Testis (tissue), 3 donors: ENCODE data around the gene FUT1. TPM values are rescaled to one million over a fixed set of nuclear protein-coding genes. Genes with fewer than 3 reads are reported as not detected.

Experiments
- DNase-seq: peaks from one replicate; pipeline ENCODE4 v3.0.0-alpha.2; 2019
- H3K27ac ChIP-seq, 2 donors: fragments of 200-600 bp; sonication (generic); one replicate each; pipeline ENCODE4 v1.5.1; 2019
- H3K27me3 ChIP-seq: fragments of 200-600 bp; sonication (generic); one replicate; pipeline ENCODE4 v1.5.1; 2019
- H3K36me3 ChIP-seq: fragments of 200-600 bp; sonication (generic); one replicate; pipeline ENCODE4 v1.5.1; 2017; ENCODE audit warnings: low read depth; ENCODE audit errors: missing control alignments
- H3K4me1 ChIP-seq: fragments of 200-600 bp; sonication (generic); one replicate; pipeline ENCODE4 v1.5.1; 2019
- H3K4me3 ChIP-seq, 2 donors: fragments of 200-600 bp; sonication (generic); one replicate each; pipeline ENCODE4 v1.5.1; 2017 to 2019
- H3K9me3 ChIP-seq: fragments of 200-600 bp; sonication (generic); one replicate; pipeline ENCODE4 v1.5.1; 2017
- CTCF ChIP-seq, 3 experiments: fragments of 450-650 bp in 2 of 3; fragments of 200-600 bp in 1 of 3; sonication (generic) in 1 of 3; IDR thresholded peaks; one replicate each; pipeline ENCODE4 v1.5.1; 2016 to 2019; ENCODE audit warnings: antibody characterized with exemption in 3 of 3, mild to moderate bottlenecking in 2 of 3, moderate library complexity in 1 of 3
- POLR2A ChIP-seq: fragments of 450-650 bp; IDR thresholded peaks from one replicate; pipeline ENCODE4 v1.6.1; 2017; ENCODE audit warnings: antibody characterized with exemption, mild to moderate bottlenecking, moderate library complexity
- WGBS, 2 donors: methylation state at CpG; one replicate each; pipeline ENCODE4 v1.1.5; 2018; 5-methylcytosine and 5-hydroxymethylcytosine counted together
- intact Hi-C: fragments of 100-400 bp; cut with DNase I; formaldehyde crosslinking; loops from one replicate; pipeline ENCODE4 v1.15.1; 2023; ENCODE audit warnings: low total_unique reads
- polyA plus RNA-seq: library from polyadenylated mRNA; stranded (reverse); fragments of 350-450 nt; fragmentation: Illumina TruSeq; extraction: RNeasy Lipid Tissue Mini Kit (QIAGEN cat#74804); gene quantifications from one replicate; pipeline ENCODE4 v1.2.3, GENCODE V29; 2014; ENCODE audit warnings: low read depth, low replicate concordance; ENCODE audit not compliant: insufficient read depth
- small RNA-seq, 2 donors: library from RNA; depleted of rRNA; stranded (forward); fragments of <200 nt; gene quantifications; one replicate each; pipeline ENCODE3, GENCODE V24; 2016
- total RNA-seq, 2 donors: library from RNA; depleted of rRNA; stranded (reverse); fragments of >200 nt; gene quantifications; one replicate each; pipeline ENCODE4 v1.2.3, GENCODE V29; 2016

FUT1 gene
- total and polyA plus RNA-seq, 3 donors from 2014 or later: 2.0 to 5.1 (median 3.6) TPM

- Histone ChIP-seq H3K27me3 (no peaks in the 10 kb centered on the region), H3K4me3 (no peak overlapping the region), H3K4me1 (peaks cover 6% of the 10 kb centered on the region), H3K9me3 (no peaks in the 10 kb centered on the region), H3K36me3 (no peaks in the 10 kb centered on the region), H3K27ac (no peak overlapping the region)
- DNase-seq: no peak
- 90 to 94% methylated on average over 14 to 23 of the region's 23 CpGs for WGBS, 2 donors
- TF ChIP-seq CTCF (IDR thresholded peaks at IDR 0.05): no peak
- TF ChIP-seq POLR2A: no peak
- intact Hi-C loops: no loop called here
These were observed 49.1 kb downstream of the FUT1 start for GRCh38 chr19:48703316-48703715.

- Histone ChIP-seq H3K4me3 (no peak overlapping the region), H3K36me3 (no peaks in the 10 kb centered on the region), H3K27me3 (no peaks in the 10 kb centered on the region), H3K4me1 (peaks cover 10% of the 10 kb centered on the region), H3K9me3 (no peaks in the 10 kb centered on the region), H3K27ac (no peak overlapping the region)
- TF ChIP-seq CTCF (IDR thresholded peaks at IDR 0.05): no peak
- no peak for TF ChIP-seq POLR2A
- WGBS, 2 donors: 76 to 79% methylated on average over 13 of the region's 13 CpGs
- intact Hi-C loops: no loop called here
- DNase-seq: no peak
These were observed 49.7 kb downstream of the FUT1 start for GRCh38 chr19:48702701-48703100.

DNA sequence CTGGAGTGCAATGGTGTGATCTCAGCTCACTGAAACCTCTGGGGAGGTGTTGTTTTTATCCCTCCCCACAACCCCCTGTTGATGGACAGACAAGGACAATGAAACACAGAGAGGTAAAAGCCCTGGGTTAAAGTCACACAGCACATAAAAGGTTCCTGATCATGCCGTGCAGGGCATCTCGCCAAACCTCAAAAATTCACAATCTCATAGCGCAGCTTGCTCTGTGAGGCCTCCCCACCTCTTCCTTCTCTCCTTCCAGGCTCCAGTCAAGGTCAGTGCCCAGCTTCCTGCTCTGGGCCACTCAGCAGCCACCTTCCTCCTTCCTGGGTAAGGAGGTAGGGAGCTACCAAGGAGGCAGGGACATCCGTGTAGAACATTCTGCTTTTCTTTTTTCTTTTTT is 54.4 kb downstream of the FUT1 start:
- no peaks in the 10 kb centered on the region for H3K27me3 ChIP-seq
- TF ChIP-seq POLR2A: no peak
- no peak for TF ChIP-seq CTCF (IDR thresholded peaks at IDR 0.05)
- no peak overlapping the region for H3K4me3 ChIP-seq
- no peak overlapping the region for H3K27ac ChIP-seq
- H3K9me3 ChIP-seq: no peaks in the 10 kb centered on the region
- no peaks in the 10 kb centered on the region for H3K36me3 ChIP-seq
- intact Hi-C loops: no loop called here
- H3K4me1 ChIP-seq: peaks cover 10% of the 10 kb centered on the region
- peak; percentile 69 for DNase-seq
- 25 to 48% methylated on average over 4 of the region's 4 CpGs for WGBS, 2 donors

Small RNA genes lying within 50 kb of the gene (small RNA-seq; reads per million reads assigned to genes)
- gene RNU6-317P: 0 reads per million in 2 donors

Other genes with a start within 250 kb of the FUT1 start
- 1 to 10 TPM in 1 of 2 donors, under 1 TPM in 1; 0.62 to 1.7 TPM for gene LMTK3, start 240.8 kb downstream of the FUT1 start, total RNA-seq
- 0.96 TPM for gene LMTK3, start 240.8 kb downstream of the FUT1 start, polyA plus RNA-seq
- 1 to 10 TPM; 1.1 to 1.4 TPM for gene SULT2B1, start 200.5 kb downstream of the FUT1 start, total RNA-seq
- 1.0 TPM for gene SULT2B1, start 200.5 kb downstream of the FUT1 start, polyA plus RNA-seq
- 100 to 1,000 TPM in 1 of 2 donors, 10 to 100 TPM in 1; 72.6 to 147 TPM for gene SPACA4, start 145.9 kb downstream of the FUT1 start, total RNA-seq
- gene SPACA4, start 145.9 kb downstream of the FUT1 start, polyA plus RNA-seq: 145 TPM
- 1 to 10 TPM in 1 of 2 donors, under 1 TPM in 1; 0.99 to 1.6 TPM for gene FAM83E, start 137.6 kb downstream of the FUT1 start, total RNA-seq
- gene FAM83E, start 137.6 kb downstream of the FUT1 start, polyA plus RNA-seq: 2.2 TPM
- gene RPL18, start 133.5 kb downstream of the FUT1 start, total RNA-seq: 1,000 to 10,000 TPM; 1,047 to 1,537 TPM
- 1,050 TPM for gene RPL18, start 133.5 kb downstream of the FUT1 start, polyA plus RNA-seq
- gene SPHK2, start 133.1 kb downstream of the FUT1 start, total RNA-seq: 10 to 100 TPM; 31.2 to 43.1 TPM
- 47.6 TPM for gene SPHK2, start 133.1 kb downstream of the FUT1 start, polyA plus RNA-seq
- gene DBP, start 115.3 kb downstream of the FUT1 start, total RNA-seq: 10 to 100 TPM; 48.9 to 51.0 TPM
- 30.4 TPM for gene DBP, start 115.3 kb downstream of the FUT1 start, polyA plus RNA-seq
- 1 to 10 TPM; 6.3 to 6.8 TPM for gene CA11, start 106.5 kb downstream of the FUT1 start, total RNA-seq
- gene CA11, start 106.5 kb downstream of the FUT1 start, polyA plus RNA-seq: 20.0 TPM
- 1 to 10 TPM; 1.6 to 4.3 TPM for gene NTN5, start 79.6 kb downstream of the FUT1 start, total RNA-seq
- 0.87 TPM for gene NTN5, start 79.6 kb downstream of the FUT1 start, polyA plus RNA-seq
- gene FUT2, start 56.7 kb downstream of the FUT1 start, total RNA-seq: under 1 TPM; 0.12 to 0.47 TPM
- gene FUT2, start 56.7 kb downstream of the FUT1 start, polyA plus RNA-seq: 0.20 TPM
- 10 to 100 TPM; 21.8 TPM for gene MAMSTR, start 32.9 kb downstream of the FUT1 start, total RNA-seq
- 15.0 TPM for gene MAMSTR, start 32.9 kb downstream of the FUT1 start, polyA plus RNA-seq
- gene RASIP1, start 12.0 kb downstream of the FUT1 start, total RNA-seq: 10 to 100 TPM; 11.2 to 21.4 TPM
- gene RASIP1, start 12.0 kb downstream of the FUT1 start, polyA plus RNA-seq: 8.8 TPM
- 10 to 100 TPM; 10.5 to 28.9 TPM for gene IZUMO1, start 5.7 kb downstream of the FUT1 start, total RNA-seq
- 32.8 TPM for gene IZUMO1, start 5.7 kb downstream of the FUT1 start, polyA plus RNA-seq
- not detected for gene FGF21, start 2.9 kb upstream of the FUT1 start, total RNA-seq
- gene FGF21, start 2.9 kb upstream of the FUT1 start, polyA plus RNA-seq: not detected
- 10 to 100 TPM; 58.5 to 67.4 TPM for gene BCAT2, start 58.4 kb upstream of the FUT1 start, total RNA-seq
- 38.0 TPM for gene BCAT2, start 58.4 kb upstream of the FUT1 start, polyA plus RNA-seq
- 10 to 100 TPM in 1 of 2 donors, 1 to 10 TPM in 1; 5.6 to 11.9 TPM for gene HSD17B14, start 83.8 kb upstream of the FUT1 start, total RNA-seq
- gene HSD17B14, start 83.8 kb upstream of the FUT1 start, polyA plus RNA-seq: 8.8 TPM
- 10 to 100 TPM; 12.8 to 22.3 TPM for gene PLEKHA4, start 116.0 kb upstream of the FUT1 start, total RNA-seq
- 19.9 TPM for gene PLEKHA4, start 116.0 kb upstream of the FUT1 start, polyA plus RNA-seq
- gene PPP1R15A, start 119.8 kb upstream of the FUT1 start, total RNA-seq: 10 to 100 TPM; 37.2 to 40.9 TPM
- gene PPP1R15A, start 119.8 kb upstream of the FUT1 start, polyA plus RNA-seq: 48.3 TPM
- gene TULP2, start 146.1 kb upstream of the FUT1 start, total RNA-seq: 10 to 100 TPM; 24.5 to 55.2 TPM
- 72.6 TPM for gene TULP2, start 146.1 kb upstream of the FUT1 start, polyA plus RNA-seq
- 100 to 1,000 TPM; 139 to 208 TPM for gene NUCB1, start 147.7 kb upstream of the FUT1 start, total RNA-seq
- 136 TPM for gene NUCB1, start 147.7 kb upstream of the FUT1 start, polyA plus RNA-seq
- gene DHDH, start 181.1 kb upstream of the FUT1 start, total RNA-seq: 1 to 10 TPM; 2.3 to 2.4 TPM
- 3.1 TPM for gene DHDH, start 181.1 kb upstream of the FUT1 start, polyA plus RNA-seq
- gene BAX, start 202.2 kb upstream of the FUT1 start, total RNA-seq: 10 to 100 TPM; 50.1 to 52.1 TPM
- 48.7 TPM for gene BAX, start 202.2 kb upstream of the FUT1 start, polyA plus RNA-seq
- gene FTL, start 212.7 kb upstream of the FUT1 start, total RNA-seq: 100 to 1,000 TPM; 746 to 935 TPM
- 1,424 TPM for gene FTL, start 212.7 kb upstream of the FUT1 start, polyA plus RNA-seq
- 10 to 100 TPM; 21.1 to 23.6 TPM for gene GYS1, start 240.7 kb upstream of the FUT1 start, total RNA-seq
- 13.8 TPM for gene GYS1, start 240.7 kb upstream of the FUT1 start, polyA plus RNA-seq
- 100 to 1,000 TPM; 299 to 395 TPM for gene RUVBL2, start 241.2 kb upstream of the FUT1 start, total RNA-seq
- gene RUVBL2, start 241.2 kb upstream of the FUT1 start, polyA plus RNA-seq: 528 TPM